Cardiac muscle cell (in vitro differentiated cells and primary cell): ENCODE results near the gene FAM240A. TPM values are rescaled to one million over a fixed set of nuclear protein-coding genes. Genes with fewer than 3 reads are reported as not detected.

Source experiments
- DNase-seq, 2 donors: peaks; one replicate each; pipeline versions ENCODE4 v3.0.0 to v3.0.0-alpha.2; 2010 to 2017; ENCODE audit warnings: low read depth in 1 of 2, low spot score in 1 of 2
- H3K27ac ChIP-seq: fragments of 200-600 bp; sonication (generic); 2 replicates; pipeline ENCODE4 v1.5.1; 2016
- H3K27me3 ChIP-seq: fragments of 200-600 bp; sonication (generic); 2 replicates; pipeline ENCODE4 v1.6.0; 2016; ENCODE audit warnings: control low read depth
- H3K36me3 ChIP-seq: fragments of 200-600 bp; sonication (generic); 2 replicates; pipeline ENCODE4 v1.5.1; 2016; ENCODE audit warnings: control low read depth
- H3K4me1 ChIP-seq: fragments of 200-600 bp; sonication (generic); 2 replicates; pipeline ENCODE4 v1.8.1; 2017; ENCODE audit warnings: low read depth, mild to moderate bottlenecking, mixed run types
- H3K4me3 ChIP-seq: fragments of 200-600 bp; sonication (generic); 2 replicates; pipeline ENCODE4 v1.5.1; 2016; ENCODE audit warnings: mild to moderate bottlenecking
- H3K9me3 ChIP-seq: fragments of 200-600 bp; sonication (generic); 2 replicates; pipeline ENCODE4 v1.5.1; 2017; ENCODE audit warnings: low read depth, mild to moderate bottlenecking, control low read depth
- CTCF ChIP-seq: IDR thresholded peaks from 2 replicates; pipeline ENCODE4 v1.5.1; 2012; ENCODE audit warnings: low read depth, mild to moderate bottlenecking, low read length
- polyA plus RNA-seq: library from polyadenylated mRNA; unstranded; fragments of >200 nt; fragmentation: Nextera tagmentation; extraction: Ambion mirVana; gene quantifications from 2 replicates; pipeline ENCODE4 v1.2.1, GENCODE V29; 2016
- total RNA-seq: library from RNA; depleted of rRNA; stranded (reverse); fragments of >200 nt; gene quantifications from 2 replicates; pipeline ENCODE4 v1.2.3, GENCODE V29; 2016

The FAM240A gene
- total and polyA plus RNA-seq, 2 experiments from 2014 or later, result not detected

GRCh38 chr3:46571684-46572083 is 40.6 kb upstream of the FAM240A start:
- Histone ChIP-seq H3K9me3 (no peaks in the 10 kb centered on the region), H3K4me1 (peaks cover 31% of the 10 kb centered on the region), H3K36me3 (no peaks in the 10 kb centered on the region), H3K4me3 (no peak overlapping the region), H3K27ac (no peak overlapping the region), H3K27me3 (no peaks in the 10 kb centered on the region)
- no peak for DNase-seq
- no peak for TF ChIP-seq CTCF

GRCh38 chr3:46573701-46574100 is 38.6 kb upstream of the FAM240A start:
- peaks cover 9% of the 10 kb centered on the region for H3K27me3 ChIP-seq
- peaks cover 44% of the 10 kb centered on the region for H3K4me1 ChIP-seq
- H3K27ac ChIP-seq, result peak overlapping the region; percentile 31
- TF ChIP-seq CTCF, result no peak
- H3K9me3 ChIP-seq, result no peaks in the 10 kb centered on the region
- H3K4me3 ChIP-seq, result no peak overlapping the region
- DNase-seq, result no peak
- no peaks in the 10 kb centered on the region for H3K36me3 ChIP-seq

GRCh38 chr3:46574243-46574646 is 38.1 kb upstream of the FAM240A start:
- peaks cover 44% of the 10 kb centered on the region for H3K4me1 ChIP-seq
- no peaks in the 10 kb centered on the region for H3K36me3 ChIP-seq
- DNase-seq, result peak in 1 of 2 donors; percentile 66
- no peak overlapping the region for H3K4me3 ChIP-seq
- no peak for TF ChIP-seq CTCF
- peak overlapping the region; percentile 31 for H3K27ac ChIP-seq
- no peaks in the 10 kb centered on the region for H3K9me3 ChIP-seq
- peaks cover 14% of the 10 kb centered on the region for H3K27me3 ChIP-seq

- H3K36me3 ChIP-seq, result no peaks in the 10 kb centered on the region
- DNase-seq, result no peak
- H3K4me1 ChIP-seq, result peaks cover 44% of the 10 kb centered on the region
- no peak overlapping the region for H3K4me3 ChIP-seq
- no peaks in the 10 kb centered on the region for H3K9me3 ChIP-seq
- peak overlapping the region; percentile 31 for H3K27ac ChIP-seq
- TF ChIP-seq CTCF, result no peak
- peaks cover 16% of the 10 kb centered on the region for H3K27me3 ChIP-seq
These were observed 37.3 kb upstream of the FAM240A start for GRCh38 chr3:46574881-46575576.

DNA sequence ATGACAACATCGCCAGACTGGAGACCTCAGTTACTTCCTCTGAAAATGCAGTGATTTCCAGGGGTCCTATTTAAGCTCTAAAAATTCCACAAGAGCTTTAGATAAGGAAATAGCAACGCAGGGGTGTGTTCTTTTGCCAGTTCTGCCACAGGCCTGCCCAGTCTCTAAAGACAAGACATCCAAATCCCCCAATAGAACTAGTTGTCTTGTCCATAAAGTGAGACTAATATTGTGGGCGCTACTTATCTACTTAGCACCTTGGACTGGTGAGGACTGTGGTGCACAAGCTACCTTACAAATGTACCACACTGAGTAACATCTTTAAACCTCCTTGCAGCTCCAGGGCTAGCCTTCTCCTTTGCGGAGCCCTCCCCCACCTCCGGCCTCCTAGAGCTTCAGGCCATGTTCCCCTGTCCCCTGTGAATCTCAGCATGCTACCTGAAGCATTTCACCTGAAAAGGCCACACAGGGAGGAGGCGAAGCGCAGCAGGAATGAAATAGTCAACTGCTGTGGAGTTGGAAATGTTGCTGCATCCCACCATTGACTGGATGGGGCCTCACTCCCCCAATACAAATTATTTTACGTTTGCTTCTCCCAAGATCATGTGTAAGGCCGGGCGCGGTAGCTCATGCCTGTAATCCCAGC is 36.6 kb upstream of the FAM240A start:
- TF ChIP-seq CTCF, result no peak
- no peaks in the 10 kb centered on the region for H3K36me3 ChIP-seq
- no peak overlapping the region for H3K4me3 ChIP-seq
- DNase-seq, result no peak
- no peak overlapping the region for H3K27ac ChIP-seq
- no peaks in the 10 kb centered on the region for H3K9me3 ChIP-seq
- H3K27me3 ChIP-seq, result peaks cover 21% of the 10 kb centered on the region
- H3K4me1 ChIP-seq, result peaks cover 44% of the 10 kb centered on the region
